Measurements from ENCODE around the gene ARNT2. TPM values are rescaled to one million over a fixed set of nuclear protein-coding genes. Genes with fewer than 3 reads are reported as not detected.

Gene ARNT2
- total RNA-seq, 1 experiment from 2014 or later, result 16.8 TPM

DNA sequence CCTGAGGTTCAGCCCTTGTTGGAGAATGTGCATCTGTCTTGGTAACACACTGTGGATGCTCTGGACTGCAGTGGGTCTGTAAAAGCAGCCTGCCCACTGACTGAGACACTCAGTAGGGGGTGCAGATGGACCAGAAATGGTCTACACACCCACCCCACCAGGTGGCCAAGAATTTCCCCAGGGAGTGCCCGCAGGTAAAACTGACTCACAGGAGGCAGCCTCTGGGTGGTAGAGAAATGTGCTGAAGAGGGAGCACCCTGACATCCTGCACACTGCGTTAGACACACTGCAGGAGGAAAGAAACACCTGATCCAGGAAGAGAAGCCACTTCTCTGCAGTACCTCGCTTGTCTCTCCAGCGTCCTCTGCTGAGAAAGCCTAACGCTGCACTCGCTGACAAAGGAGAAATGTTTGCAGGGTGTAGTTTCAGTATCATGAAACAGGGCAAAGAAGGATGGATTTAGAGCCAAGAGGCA is 181.4 kb downstream of the ARNT2 start:
- no TSS peak for BruUV-seq (replicated peaks)
- DNase-seq (ENCODE audit: low read depth, low spot score), result no peak
- TF ChIP-seq, protein P1, sequence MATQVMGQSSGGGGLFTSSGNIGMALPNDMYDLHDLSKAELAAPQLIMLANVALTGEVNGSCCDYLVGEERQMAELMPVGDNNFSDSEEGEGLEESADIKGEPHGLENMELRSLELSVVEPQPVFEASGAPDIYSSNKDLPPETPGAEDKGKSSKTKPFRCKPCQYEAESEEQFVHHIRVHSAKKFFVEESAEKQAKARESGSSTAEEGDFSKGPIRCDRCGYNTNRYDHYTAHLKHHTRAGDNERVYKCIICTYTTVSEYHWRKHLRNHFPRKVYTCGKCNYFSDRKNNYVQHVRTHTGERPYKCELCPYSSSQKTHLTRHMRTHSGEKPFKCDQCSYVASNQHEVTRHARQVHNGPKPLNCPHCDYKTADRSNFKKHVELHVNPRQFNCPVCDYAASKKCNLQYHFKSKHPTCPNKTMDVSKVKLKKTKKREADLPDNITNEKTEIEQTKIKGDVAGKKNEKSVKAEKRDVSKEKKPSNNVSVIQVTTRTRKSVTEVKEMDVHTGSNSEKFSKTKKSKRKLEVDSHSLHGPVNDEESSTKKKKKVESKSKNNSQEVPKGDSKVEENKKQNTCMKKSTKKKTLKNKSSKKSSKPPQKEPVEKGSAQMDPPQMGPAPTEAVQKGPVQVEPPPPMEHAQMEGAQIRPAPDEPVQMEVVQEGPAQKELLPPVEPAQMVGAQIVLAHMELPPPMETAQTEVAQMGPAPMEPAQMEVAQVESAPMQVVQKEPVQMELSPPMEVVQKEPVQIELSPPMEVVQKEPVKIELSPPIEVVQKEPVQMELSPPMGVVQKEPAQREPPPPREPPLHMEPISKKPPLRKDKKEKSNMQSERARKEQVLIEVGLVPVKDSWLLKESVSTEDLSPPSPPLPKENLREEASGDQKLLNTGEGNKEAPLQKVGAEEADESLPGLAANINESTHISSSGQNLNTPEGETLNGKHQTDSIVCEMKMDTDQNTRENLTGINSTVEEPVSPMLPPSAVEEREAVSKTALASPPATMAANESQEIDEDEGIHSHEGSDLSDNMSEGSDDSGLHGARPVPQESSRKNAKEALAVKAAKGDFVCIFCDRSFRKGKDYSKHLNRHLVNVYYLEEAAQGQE (IDR thresholded peaks at IDR 0.05; ENCODE audit: insufficient read depth in 1 of 2, low read depth in 2 of 2, low read length in 1 of 2), result no peak
- no peak for TF ChIP-seq SIN3A (IDR thresholded peaks at IDR 0.05; ENCODE audit: borderline replicate concordance, insufficient read depth, low read depth, low read length)
- TF ChIP-seq, protein P2, sequence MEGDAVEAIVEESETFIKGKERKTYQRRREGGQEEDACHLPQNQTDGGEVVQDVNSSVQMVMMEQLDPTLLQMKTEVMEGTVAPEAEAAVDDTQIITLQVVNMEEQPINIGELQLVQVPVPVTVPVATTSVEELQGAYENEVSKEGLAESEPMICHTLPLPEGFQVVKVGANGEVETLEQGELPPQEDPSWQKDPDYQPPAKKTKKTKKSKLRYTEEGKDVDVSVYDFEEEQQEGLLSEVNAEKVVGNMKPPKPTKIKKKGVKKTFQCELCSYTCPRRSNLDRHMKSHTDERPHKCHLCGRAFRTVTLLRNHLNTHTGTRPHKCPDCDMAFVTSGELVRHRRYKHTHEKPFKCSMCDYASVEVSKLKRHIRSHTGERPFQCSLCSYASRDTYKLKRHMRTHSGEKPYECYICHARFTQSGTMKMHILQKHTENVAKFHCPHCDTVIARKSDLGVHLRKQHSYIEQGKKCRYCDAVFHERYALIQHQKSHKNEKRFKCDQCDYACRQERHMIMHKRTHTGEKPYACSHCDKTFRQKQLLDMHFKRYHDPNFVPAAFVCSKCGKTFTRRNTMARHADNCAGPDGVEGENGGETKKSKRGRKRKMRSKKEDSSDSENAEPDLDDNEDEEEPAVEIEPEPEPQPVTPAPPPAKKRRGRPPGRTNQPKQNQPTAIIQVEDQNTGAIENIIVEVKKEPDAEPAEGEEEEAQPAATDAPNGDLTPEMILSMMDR (IDR thresholded peaks at IDR 0.05), result no peak
- no peak for TF ChIP-seq POLR2AphosphoS5 (IDR thresholded peaks at IDR 0.05; ENCODE audit: low read depth, low read length)
- no peak for TF ChIP-seq TCF7L2 (IDR thresholded peaks at IDR 0.05; ENCODE audit: low read depth, low read length)
- Histone ChIP-seq H3K36me3 (ENCODE audit: control insufficient read depth, insufficient read depth, low read length) (no peaks in the 10 kb centered on the region), H3K27ac (ENCODE audit: low read length) (no peak overlapping the region), H3K4me3 (ENCODE audit: low read depth in 2 of 2, low read length in 2 of 2) (no peak overlapping the region), H3K27me3 (ENCODE audit: control insufficient read depth, insufficient read depth, low read length) (no peaks in the 10 kb centered on the region; the same call in 1 of the 2 replicates), H3K4me1 (ENCODE audit: control insufficient read depth, insufficient read depth, low read length) (no peaks in the 10 kb centered on the region), H3K9me3 (ENCODE audit: control insufficient read depth, insufficient read depth, low read depth, low read length) (no peaks in the 10 kb centered on the region)
- in situ Hi-C loops (cut with HindIII; ENCODE audit: low pct_unique_long_range_greater_than_20kb, low sequenced_read_pairs), result no loop called here
- CTCF ChIA-PET, result interaction anchor here (1.2 kb wide), 1 partner anchor 18 kb away, joined by 9 read pairs; no protein-coding TSS in a partner anchor
- intact Hi-C loops (cut with micrococcal nuclease; ENCODE audit: unreplicated experiment), result no loop called here
- no peak for ATAC-seq
- POLR2A ChIA-PET, result no interaction called here

DNA sequence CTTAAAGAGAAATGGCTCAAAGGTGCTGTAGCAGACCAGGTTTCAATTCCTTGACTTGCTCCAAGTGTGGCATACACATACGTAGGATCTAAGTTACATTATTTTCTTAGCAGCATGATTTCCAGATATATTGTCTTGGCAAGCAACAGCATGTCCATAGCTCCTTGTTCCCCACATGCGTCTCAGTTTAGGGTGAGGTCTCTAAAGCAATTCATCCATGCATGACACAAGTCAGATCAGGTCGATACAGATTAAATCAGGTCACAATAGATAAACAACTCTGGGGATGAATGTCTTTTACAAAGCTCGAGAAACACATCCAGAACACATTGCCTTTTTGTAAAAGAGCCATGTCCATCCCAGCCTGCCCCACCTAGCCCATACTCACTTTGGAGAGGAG is 182.0 kb downstream of the ARNT2 start:
- H3K4me3 ChIP-seq (ENCODE audit: low read depth in 2 of 2, low read length in 2 of 2), result no peak overlapping the region
- no peaks in the 10 kb centered on the region; the same call in 1 of the 2 replicates for H3K27me3 ChIP-seq (ENCODE audit: control insufficient read depth, insufficient read depth, low read length)
- ChIA-PET POLR2A (interaction anchor here (0.5 kb wide), 1 partner anchor 536 kb away, joined by 9 read pairs; no protein-coding TSS in a partner anchor), CTCF (no interaction called here)
- H3K9me3 ChIP-seq (ENCODE audit: control insufficient read depth, insufficient read depth, low read depth, low read length), result no peaks in the 10 kb centered on the region
- H3K36me3 ChIP-seq (ENCODE audit: control insufficient read depth, insufficient read depth, low read length), result no peaks in the 10 kb centered on the region
- H3K27ac ChIP-seq (ENCODE audit: low read length), result no peak overlapping the region
- in situ Hi-C loops (cut with HindIII; ENCODE audit: low pct_unique_long_range_greater_than_20kb, low sequenced_read_pairs), result no loop called here
- intact Hi-C loops (cut with micrococcal nuclease; ENCODE audit: unreplicated experiment), result no loop called here
- DNase-seq (ENCODE audit: low read depth, low spot score) (no peak), ATAC-seq (no peak)
- TF ChIP-seq TCF7L2 (IDR thresholded peaks at IDR 0.05; ENCODE audit: low read depth, low read length), result no peak
- BruUV-seq (replicated peaks), result no TSS peak
- H3K4me1 ChIP-seq (ENCODE audit: control insufficient read depth, insufficient read depth, low read length), result no peaks in the 10 kb centered on the region

DNA sequence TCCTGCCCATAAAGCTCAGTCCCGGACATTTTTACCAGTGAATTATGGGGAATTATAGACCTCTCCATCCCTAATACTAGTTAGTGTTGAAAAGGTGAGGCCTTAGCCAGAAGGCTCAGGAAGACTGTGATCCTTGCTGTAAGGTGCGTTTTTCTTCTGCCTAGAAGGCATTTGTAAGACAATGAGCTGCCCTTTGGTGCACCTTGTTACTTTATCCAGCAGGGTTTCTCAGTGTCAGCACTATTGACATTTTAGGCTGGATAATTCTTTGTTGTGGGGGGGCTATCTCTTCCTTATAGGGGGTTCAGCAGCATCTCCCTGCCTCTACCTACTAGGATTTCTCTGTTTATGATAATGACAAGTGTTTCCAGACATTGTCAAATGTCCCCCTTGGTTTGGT is 182.8 kb downstream of the ARNT2 start:
- intact Hi-C loops (cut with micrococcal nuclease; ENCODE audit: unreplicated experiment), result no loop called here
- no TSS peak for BruUV-seq (replicated peaks)
- DNase-seq (ENCODE audit: low read depth, low spot score) (no peak), ATAC-seq (no peak)
- TF ChIP-seq, protein P2 (IDR thresholded peaks at IDR 0.05), result no peak
- TF ChIP-seq, protein P1 (IDR thresholded peaks at IDR 0.05; ENCODE audit: insufficient read depth in 1 of 2, low read depth in 2 of 2, low read length in 1 of 2), result no peak
- TF ChIP-seq TCF7L2 (IDR thresholded peaks at IDR 0.05; ENCODE audit: low read depth, low read length), result no peak
- no peak for TF ChIP-seq SIN3A (IDR thresholded peaks at IDR 0.05; ENCODE audit: borderline replicate concordance, insufficient read depth, low read depth, low read length)
- no peak for TF ChIP-seq POLR2AphosphoS5 (IDR thresholded peaks at IDR 0.05; ENCODE audit: low read depth, low read length)
- Histone ChIP-seq H3K27ac (ENCODE audit: low read length) (no peak overlapping the region), H3K9me3 (ENCODE audit: control insufficient read depth, insufficient read depth, low read depth, low read length) (no peaks in the 10 kb centered on the region), H3K4me3 (ENCODE audit: low read depth in 2 of 2, low read length in 2 of 2) (no peak overlapping the region), H3K36me3 (ENCODE audit: control insufficient read depth, insufficient read depth, low read length) (no peaks in the 10 kb centered on the region), H3K4me1 (ENCODE audit: control insufficient read depth, insufficient read depth, low read length) (no peaks in the 10 kb centered on the region), H3K27me3 (ENCODE audit: control insufficient read depth, insufficient read depth, low read length) (no peaks in the 10 kb centered on the region; the same call in 1 of the 2 replicates)
- CTCF ChIA-PET, result interaction anchor here (0.9 kb wide), 1 partner anchor 20 kb away, joined by 6 read pairs; no protein-coding TSS in a partner anchor
- POLR2A ChIA-PET, result interaction anchor here (0.5 kb wide), 1 partner anchor 537 kb away, joined by 9 read pairs; no protein-coding TSS in a partner anchor
- in situ Hi-C loops (cut with HindIII; ENCODE audit: low pct_unique_long_range_greater_than_20kb, low sequenced_read_pairs), result no loop called here
